HG02870 (cell line): ENCODE results near the gene RPUSD3.
A peak's percentile ranks its signal among the peaks of the same experiment; 100 is the strongest.
"Not testable (repeated sequence)": the region's sequence is repeated elsewhere in the genome, so short reads cannot be mapped to it uniquely, and the experiment has no call there.

ENCODE experiments used
- ATAC-seq: cut with Tn5 transposase; IDR thresholded peaks from one replicate; pipeline ENCODE4 v1.9.1; 2021; ENCODE audit warnings: mild to moderate bottlenecking, moderate library complexity; ENCODE audit not compliant: unreplicated experiment

The RPUSD3 gene, protein sequence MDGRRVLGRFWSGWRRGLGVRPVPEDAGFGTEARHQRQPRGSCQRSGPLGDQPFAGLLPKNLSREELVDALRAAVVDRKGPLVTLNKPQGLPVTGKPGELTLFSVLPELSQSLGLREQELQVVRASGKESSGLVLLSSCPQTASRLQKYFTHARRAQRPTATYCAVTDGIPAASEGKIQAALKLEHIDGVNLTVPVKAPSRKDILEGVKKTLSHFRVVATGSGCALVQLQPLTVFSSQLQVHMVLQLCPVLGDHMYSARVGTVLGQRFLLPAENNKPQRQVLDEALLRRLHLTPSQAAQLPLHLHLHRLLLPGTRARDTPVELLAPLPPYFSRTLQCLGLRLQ

GRCh38 chr3:9843715-9844438 lies at the start of gene RPUSD3:
Gene RPUSD3, minus strand, starts transcription at chr3:9844008. Its CDS starts 18 bp downstream, at chr3:9843990.
- peak; percentile 97 for ATAC-seq

DNA sequence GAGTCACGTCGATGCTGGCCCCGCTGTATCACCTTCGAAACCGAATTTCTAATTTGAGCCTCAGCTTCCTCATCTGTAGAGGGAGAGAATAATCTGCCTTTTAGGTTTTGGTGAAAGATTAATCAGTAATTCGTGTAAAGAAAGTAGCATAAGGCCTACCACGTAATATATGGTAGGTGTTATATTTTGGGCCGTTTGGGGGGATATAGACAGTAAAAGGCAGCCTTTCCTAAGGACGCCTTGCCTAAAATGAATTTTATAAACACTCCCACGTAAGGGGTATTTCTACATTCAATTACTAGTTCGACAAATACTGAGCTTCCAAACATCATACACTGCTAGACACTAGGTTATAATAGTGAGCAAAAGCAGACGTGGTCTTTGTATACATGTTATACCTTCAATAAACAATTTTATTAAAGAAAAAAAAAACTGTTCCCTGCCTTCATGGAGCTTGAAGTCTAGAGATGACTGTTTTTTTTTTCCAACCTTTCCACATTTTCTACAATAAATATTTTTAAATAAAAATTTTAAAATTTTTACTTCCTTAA lies 47.3 kb upstream of the RPUSD3 start:
- peak; percentile 11 for ATAC-seq

DNA sequence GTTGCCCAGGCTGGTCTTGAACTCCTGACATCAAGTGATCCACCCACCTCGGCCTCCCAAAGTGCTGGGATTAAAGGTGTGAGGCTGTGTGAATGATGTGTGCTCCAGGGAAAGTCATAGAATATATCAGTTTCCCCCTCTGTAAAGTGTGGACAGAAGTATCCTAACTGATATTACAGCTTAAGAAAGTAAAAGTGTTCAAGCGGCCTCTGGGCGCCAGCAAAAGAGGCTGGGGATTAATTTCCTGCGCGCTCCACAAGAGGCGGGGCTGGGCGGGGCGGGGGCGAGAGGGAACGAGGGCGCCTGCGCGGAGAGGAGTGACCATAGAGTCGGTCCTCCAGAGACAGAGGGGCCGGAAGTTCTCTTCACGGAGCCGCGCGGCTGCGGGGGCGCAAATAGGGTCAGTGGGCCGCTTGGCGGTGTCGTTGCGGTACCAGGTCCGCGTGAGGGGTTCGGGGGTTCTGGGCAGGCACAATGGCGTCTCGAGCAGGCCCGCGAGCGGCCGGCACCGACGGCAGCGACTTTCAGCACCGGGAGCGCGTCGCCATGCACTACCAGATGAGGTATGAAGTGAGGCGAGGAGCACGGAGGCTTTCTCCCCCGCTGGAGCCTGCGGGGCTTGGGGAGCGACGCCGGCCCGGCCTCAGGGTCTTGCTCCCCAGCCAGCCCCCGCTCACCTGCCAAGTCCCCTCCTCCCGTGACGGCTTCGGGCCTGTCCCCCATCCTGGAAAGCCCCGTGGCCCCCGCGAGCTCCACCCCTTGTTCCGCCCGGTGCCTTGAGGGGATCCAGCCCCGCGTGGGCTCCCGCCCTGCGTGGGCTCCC lies 46.7 kb upstream of the RPUSD3 start, which contains the start of gene JAGN1:
TSS of gene JAGN1 (plus strand) at position 362 of the 823 bp plus-strand sequence. CDS start at position 475, 113 bp downstream.
- ATAC-seq = peak; percentile 80

DNA sequence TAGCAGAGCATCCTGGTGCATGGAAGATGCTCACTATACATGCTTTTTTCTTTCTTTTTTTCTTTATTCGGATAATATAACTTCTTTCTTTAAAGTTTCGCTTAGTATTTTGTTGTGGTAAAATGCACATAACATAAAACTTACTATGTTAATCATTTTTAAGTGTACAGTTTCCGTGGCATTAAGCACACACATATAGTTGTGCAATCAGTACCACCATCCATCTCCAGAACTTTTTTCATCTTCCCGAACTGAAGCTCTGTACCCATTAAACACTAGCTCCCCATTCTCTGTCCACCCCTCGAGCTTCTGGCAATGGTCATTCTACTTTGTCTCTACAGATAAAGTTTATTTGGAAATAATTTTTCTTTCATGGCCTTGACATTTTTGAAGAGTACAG lies 45.6 kb upstream of the RPUSD3 start:
- ATAC-seq = no peak

DNA sequence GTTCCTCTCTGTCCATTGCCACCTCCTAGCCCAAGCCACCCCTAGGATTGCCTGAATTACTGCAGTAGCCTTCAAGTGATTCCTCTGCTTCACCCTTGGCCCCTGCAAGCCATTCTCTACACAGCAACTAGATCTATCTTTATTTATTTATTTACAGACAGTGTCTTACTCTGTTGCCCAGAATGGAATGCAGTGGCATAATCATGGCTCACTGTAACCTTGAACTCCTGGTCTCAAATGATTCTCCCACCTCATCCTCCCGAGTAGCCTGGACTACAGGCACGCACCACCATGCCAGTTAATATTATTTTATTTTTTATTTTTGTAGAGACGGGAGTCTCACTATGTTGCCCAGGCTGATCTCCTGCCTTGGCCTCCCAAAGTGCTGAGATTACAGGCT lies 44.7 kb upstream of the RPUSD3 start:
- ATAC-seq = no peak

GRCh38 chr3:9887480-9887879 lies 43.7 kb upstream of the RPUSD3 start:
- no peak for ATAC-seq

- no peak for ATAC-seq
Observed at GRCh38 chr3:9886328-9886727, 42.5 kb upstream of the RPUSD3 start.

DNA sequence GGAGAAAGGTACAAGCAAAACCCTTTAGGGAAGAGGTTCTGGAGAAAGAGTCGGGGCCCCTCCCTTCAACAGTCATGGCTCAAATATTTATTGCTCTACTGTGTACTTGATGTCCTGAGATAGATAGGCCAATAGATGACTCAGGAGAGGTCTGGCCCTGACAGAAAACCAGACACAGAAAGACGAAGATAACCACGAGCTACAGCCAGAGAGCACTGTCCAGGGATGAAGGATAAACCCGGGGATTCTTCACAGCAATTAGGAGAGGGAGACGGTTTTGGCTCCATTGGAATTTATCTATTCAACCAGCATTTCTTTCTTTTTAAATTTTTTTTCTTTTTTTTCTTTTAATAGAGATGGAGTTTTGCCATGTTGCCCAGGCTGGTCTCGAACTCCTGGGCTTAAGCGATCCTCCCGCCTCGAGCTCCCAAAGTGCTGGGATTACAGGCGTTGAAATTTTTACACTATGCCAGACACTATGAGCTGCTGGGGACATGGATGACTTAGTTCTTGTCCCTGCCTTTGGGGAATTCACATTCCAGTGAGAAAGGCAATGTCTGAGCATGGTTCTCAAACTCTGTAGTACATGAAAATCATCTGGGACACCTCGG lies 40.9 kb upstream of the RPUSD3 start:
- no peak for ATAC-seq

DNA sequence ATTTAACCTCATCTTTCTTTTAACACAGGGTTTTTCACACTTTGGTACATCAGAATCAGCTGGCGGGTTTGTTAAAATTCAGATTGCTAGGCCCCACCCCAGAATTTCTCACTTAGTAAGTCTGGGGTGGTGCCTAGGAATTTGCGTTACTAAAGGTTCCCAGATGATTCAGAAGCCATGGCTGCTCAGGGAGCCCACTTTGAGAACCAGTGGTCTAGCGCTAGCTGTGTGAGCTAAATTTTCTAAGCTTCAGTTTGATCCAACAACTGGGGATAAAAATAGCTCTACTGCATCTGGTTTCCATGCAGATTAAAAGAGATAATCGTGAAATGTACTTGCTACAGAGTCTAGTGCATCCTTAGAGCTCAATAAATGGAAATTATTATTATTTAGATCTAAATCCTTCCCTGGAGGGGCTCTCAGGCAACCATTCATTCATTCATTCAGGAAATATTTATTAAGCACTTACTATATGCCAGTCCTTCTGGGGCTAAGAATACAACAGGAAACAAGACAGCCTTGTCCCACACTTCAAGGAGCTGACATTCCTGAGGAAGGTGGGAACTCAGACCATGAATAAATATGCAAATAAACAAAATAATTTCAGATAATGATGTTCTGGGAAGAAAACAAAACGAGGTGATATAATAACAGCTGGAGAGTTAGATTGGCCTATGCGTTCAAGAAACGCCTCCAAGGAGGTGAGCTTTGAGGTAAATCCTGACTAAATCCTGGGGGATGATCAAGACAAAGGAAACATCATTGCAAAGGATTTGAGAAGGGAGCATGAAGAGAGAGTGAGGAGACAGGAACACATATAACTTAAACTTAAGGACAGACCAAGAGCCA lies 40.1 kb upstream of the RPUSD3 start:
- no peak for ATAC-seq

GRCh38 chr3:9881441-9881840 lies 37.6 kb upstream of the RPUSD3 start:
- no peak for ATAC-seq

- no peak for ATAC-seq
Observed at GRCh38 chr3:9879830-9880549, 36.2 kb upstream of the RPUSD3 start, which contains the start of gene CIDEC. Gene CIDEC, minus strand, starts transcription at chr3:9880253. Its CDS starts 1,767 bp downstream, at chr3:9878486.

DNA sequence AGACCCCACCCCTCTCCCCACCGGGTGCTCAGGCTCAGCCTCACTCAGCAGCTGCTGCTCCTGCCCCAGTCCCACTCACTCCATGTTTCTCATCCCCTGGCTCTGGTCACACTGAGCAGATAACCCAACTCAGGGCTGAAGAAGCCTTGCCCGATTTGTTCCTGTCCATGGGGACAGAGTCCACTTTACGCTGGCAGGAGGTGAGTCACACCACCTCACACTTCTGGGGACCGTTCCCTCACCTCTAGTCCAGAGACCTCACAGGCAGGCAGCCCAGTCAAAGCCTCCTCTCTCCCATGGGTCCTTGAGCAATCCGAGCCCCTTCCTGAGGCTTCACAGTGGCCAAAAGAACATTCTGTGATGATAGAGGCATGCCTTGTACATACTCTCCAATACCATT lies 34.9 kb upstream of the RPUSD3 start:
- no peak for ATAC-seq

GRCh38 chr3:9876991-9877390 lies 33.2 kb upstream of the RPUSD3 start:
- no peak for ATAC-seq

- not testable (repeated sequence) for ATAC-seq
Observed at GRCh38 chr3:9876255-9876654, 32.4 kb upstream of the RPUSD3 start.

DNA sequence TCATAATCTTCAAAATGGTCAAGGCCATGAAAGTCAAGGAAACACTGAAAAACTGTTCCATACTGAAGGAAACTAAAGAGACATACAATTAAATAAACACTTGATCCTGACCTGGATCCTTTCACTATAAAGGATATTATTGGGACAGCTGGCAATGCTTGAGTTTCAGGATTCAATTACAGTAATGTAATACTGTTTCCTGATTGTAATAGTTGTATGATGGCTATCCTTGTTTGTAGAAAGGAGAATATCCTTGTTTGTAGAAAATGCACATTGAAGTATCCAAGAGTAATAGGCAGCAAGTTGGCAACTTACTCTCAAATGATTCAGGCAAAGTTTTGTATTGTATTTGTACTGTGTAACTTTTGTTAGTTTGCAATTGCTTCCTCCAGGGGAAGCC lies 31.6 kb upstream of the RPUSD3 start:
- ATAC-seq = no peak

DNA sequence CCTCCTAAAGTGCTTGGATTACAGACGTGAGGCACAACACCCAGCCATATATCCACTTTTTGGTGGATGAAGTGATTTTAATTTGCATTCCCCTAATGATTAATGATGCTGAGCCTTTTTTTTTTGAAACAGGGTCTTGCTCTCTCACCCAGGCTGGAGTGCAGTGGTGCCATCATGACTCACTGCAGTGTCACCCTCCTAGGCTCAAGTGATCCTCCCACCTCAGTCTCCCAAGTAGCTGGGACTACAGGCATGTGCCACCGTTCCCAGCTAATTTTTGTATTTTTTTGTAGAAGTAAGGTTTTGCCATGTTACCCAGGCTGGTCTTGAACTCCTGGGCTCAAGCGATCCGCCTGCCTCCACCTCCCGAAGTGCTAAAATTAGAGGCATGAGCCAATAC lies 28.3 kb upstream of the RPUSD3 start:
- ATAC-seq = not testable (repeated sequence)

- ATAC-seq = no peak
Observed at GRCh38 chr3:9870978-9871377, 27.2 kb upstream of the RPUSD3 start.

- ATAC-seq = no peak
Observed at GRCh38 chr3:9869955-9870354, 26.1 kb upstream of the RPUSD3 start.

GRCh38 chr3:9867106-9867505 lies 23.3 kb upstream of the RPUSD3 start:
- ATAC-seq = no peak
